ENCODE results near the gene CEP63. TPM values are rescaled to one million over a fixed set of nuclear protein-coding genes. Genes with fewer than 3 reads are reported as not detected.

CEP63 gene
- total and polyA plus RNA-seq, 9 of the 15 experiments (the other 6 are each of a cell fraction or from before 2014, with no cell fraction given), result 5.1 to 17.8 (median 10.6) TPM

GRCh38 chr3:134602440-134602814, 116.6 kb downstream of the CEP63 start:
- Histone ChIP-seq H3K27me3 (ENCODE audit: control insufficient read depth in 2 of 2, insufficient read depth in 2 of 2, low read length in 2 of 2) (peaks cover 0 to 14% of the 10 kb centered on the region in 2 experiments; a peak in 1 of 5 replicates), H3K27ac (ENCODE audit: extremely low read depth, low read depth, low read length) (no peak overlapping the region)

GRCh38 chr3:134603480-134603879, 117.6 kb downstream of the CEP63 start:
- Histone ChIP-seq H3K36me3 (ENCODE audit: control insufficient read depth, insufficient read depth, low read length) (no peaks in the 10 kb centered on the region), H3K27ac (ENCODE audit: extremely low read depth, low read depth, low read length) (no peak overlapping the region), H3K4me3 (no peak overlapping the region), H3K9me1 (ENCODE audit: control insufficient read depth, insufficient read depth, low read length) (no peaks in the 10 kb centered on the region), H4K20me1 (replicated peaks; ENCODE audit: control insufficient read depth, insufficient read depth, low read length) (no peaks in the 10 kb centered on the region), H3K9me3 (replicated peaks; ENCODE audit: control insufficient read depth, insufficient read depth, low read depth, low read length) (no peaks in the 10 kb centered on the region), H3K9ac (ENCODE audit: insufficient read depth in 1 of 2, low read depth in 2 of 2, low read length in 2 of 2) (no peak overlapping the region), H3K79me2 (ENCODE audit: control insufficient read depth, insufficient read depth, low read length) (no peaks in the 10 kb centered on the region), H3K27me3 (ENCODE audit: control insufficient read depth in 2 of 2, insufficient read depth in 2 of 2, low read length in 2 of 2) (peaks cover 0 to 17% of the 10 kb centered on the region in 2 experiments; a peak in 2 of 5 replicates), H3K4me2 (ENCODE audit: insufficient read depth, low read length) (no peak overlapping the region), H2AFZ (ENCODE audit: low read depth, low read length) (no peak overlapping the region), H3K4me1 (replicated peaks in 1 of 2; ENCODE audit: control insufficient read depth in 2 of 2, insufficient read depth in 2 of 2, low read length in 2 of 2) (no peaks in the 10 kb centered on the region)
- WGBS (ENCODE audit: insufficient coverage, low coverage, missing lambda C conversion rate), result 5% methylated on average over 4 of the region's 4 CpGs
- ATAC-seq (no peak), DNase-seq (ENCODE audit: extremely low read depth in 1 of 4, low spot score in 3 of 4) (no peak), FAIRE-seq (no peak)
- ChIA-PET POLR2A (interaction anchor here (0.6 to 0.8 kb wide), 2 partner anchors 23 to 53 kb away, joined by 3 read pairs; no protein-coding TSS in a partner anchor), CTCF (ENCODE audit: low intra/inter-chr PET ratio) (no interaction called here)
- in situ Hi-C loops (cut with MboI) (loop anchor here (5.0 kb wide), 1 partner anchor 84 kb away; no protein-coding TSS in a partner anchor), intact Hi-C loops (cut with micrococcal nuclease) (loop anchor here (5.0 to 10.0 kb wide), 3 partner anchors 154 to 1291 kb away; no protein-coding TSS in a partner anchor)
- no TSS peak for BruUV-seq (replicated peaks)
- TF ChIP-seq NR0B1 (IDR thresholded peaks at IDR 0.05; ENCODE audit: partially characterized antibody) (no peak), ZNF282 (CRISPR knock-in tag; IDR thresholded peaks at IDR 0.05) (no peak), GABPA (tag; conservative IDR thresholded peaks at IDR 0.05; ENCODE audit: low read depth) (no peak), TFAM (CRISPR knock-in tag; conservative IDR thresholded peaks at IDR 0.05) (no peak), SNRNP70 (optimal IDR thresholded peaks at IDR 0.05; ENCODE audit: low read depth, low read length) (no peak), ZNF12 (CRISPR knock-in tag; IDR thresholded peaks at IDR 0.05) (no peak)

More at GRCh38 chr3:134602440-134602814, 116.6 kb downstream of the CEP63 start:
- no peak for DNase-seq (ENCODE audit: extremely low read depth in 1 of 4, low spot score in 3 of 4)
- H3K36me3 ChIP-seq (ENCODE audit: control insufficient read depth, insufficient read depth, low read length), result no peaks in the 10 kb centered on the region
- 0% methylated on average over 5 of the region's 6 CpGs for WGBS (ENCODE audit: insufficient coverage, low coverage, missing lambda C conversion rate)
- POLR2A ChIA-PET, result interaction anchor here (0.6 to 0.8 kb wide), 4 partner anchors 24 to 1090 kb away, joined by 3 to 4 read pairs (median 3); no protein-coding TSS in a partner anchor
- no peak overlapping the region for H2AFZ ChIP-seq (ENCODE audit: low read depth, low read length)
- no peak for ATAC-seq
- no TSS peak for BruUV-seq (replicated peaks)
- no peak overlapping the region for H3K4me3 ChIP-seq
- no peaks in the 10 kb centered on the region for H3K4me1 ChIP-seq (replicated peaks in 1 of 2; ENCODE audit: control insufficient read depth in 2 of 2, insufficient read depth in 2 of 2, low read length in 2 of 2)
- CTCF ChIA-PET (ENCODE audit: low intra/inter-chr PET ratio), result no interaction called here
- H3K4me2 ChIP-seq (ENCODE audit: insufficient read depth, low read length), result no peak overlapping the region
- no peaks in the 10 kb centered on the region for H3K9me3 ChIP-seq (replicated peaks; ENCODE audit: control insufficient read depth, insufficient read depth, low read depth, low read length)
- FAIRE-seq, result no peak
- no peaks in the 10 kb centered on the region for H3K9me1 ChIP-seq (ENCODE audit: control insufficient read depth, insufficient read depth, low read length)
- H3K79me2 ChIP-seq (ENCODE audit: control insufficient read depth, insufficient read depth, low read length), result no peaks in the 10 kb centered on the region
- in situ Hi-C loops (cut with MboI) (loop anchor here (5.0 kb wide), 1 partner anchor 85 kb away; no protein-coding TSS in a partner anchor), intact Hi-C loops (cut with micrococcal nuclease) (loop anchor here (5.0 to 10.0 kb wide), 3 partner anchors 155 to 1292 kb away; no protein-coding TSS in a partner anchor)
- H3K9ac ChIP-seq (ENCODE audit: insufficient read depth in 1 of 2, low read depth in 2 of 2, low read length in 2 of 2), result no peak overlapping the region
- no peak for TF ChIP-seq IRF1 (CRISPR knock-in tag; IDR thresholded peaks at IDR 0.05; ENCODE audit: borderline replicate concordance)
- TF ChIP-seq ZNF408 (CRISPR knock-in tag; IDR thresholded peaks at IDR 0.05; ENCODE audit: low read depth), result no peak
- no peak for TF ChIP-seq CBFA2T3 (IDR thresholded peaks at IDR 0.05)
- no peaks in the 10 kb centered on the region for H4K20me1 ChIP-seq (replicated peaks; ENCODE audit: control insufficient read depth, insufficient read depth, low read length)
